ENCODE data around the gene CHID1. TPM values are rescaled to one million over a fixed set of nuclear protein-coding genes. Genes with fewer than 3 reads are reported as not detected.

CHID1 gene
- total and polyA plus RNA-seq, 9 of the 15 experiments (the other 6 are each of a cell fraction or from before 2014, with no cell fraction given), result 15.1 to 108 (median 39.8) TPM

GRCh38 chr11:875769-876301, 34.8 kb downstream of the CHID1 start (continued):
- TF ChIP-seq RERE (CRISPR knock-in tag; IDR thresholded peaks at IDR 0.05; ENCODE audit: borderline replicate concordance) (no peak), ZNF384 (IDR thresholded peaks at IDR 0.05; ENCODE audit: low read depth, low read length) (no peak), TOE1 (IDR thresholded peaks at IDR 0.05; ENCODE audit: borderline replicate concordance) (peak; percentile 72), TOE1 (CRISPR knock-in tag; IDR thresholded peaks at IDR 0.05; ENCODE audit: borderline replicate concordance, low read depth) (no peak), GTF2F1 (IDR thresholded peaks at IDR 0.05; ENCODE audit: low read depth, low read length) (no peak), XRCC5 (IDR thresholded peaks at IDR 0.05; ENCODE audit: low read depth, low read length) (0 out of 2 replicates have a peak, but pooled peaks have one; percentile 18), KAT7 (CRISPR knock-in tag; IDR thresholded peaks at IDR 0.05; ENCODE audit: borderline replicate concordance) (0 out of 2 replicates have a peak, but pooled peaks have one; percentile 42), MEF2D (tag; conservative IDR thresholded peaks at IDR 0.05; ENCODE audit: low read depth) (no peak), KDM2B (CRISPR knock-in tag; IDR thresholded peaks at IDR 0.05) (no peak), NRF1 (conservative IDR thresholded peaks at IDR 0.05 in 1 of 2, IDR thresholded peaks at IDR 0.05 in 1 of 2) (0 out of 4 replicates have a peak, but pooled peaks of 1 of the 2 experiments have one; percentile 19), SMAD1 (IDR thresholded peaks at IDR 0.05; ENCODE audit: low read depth, low read length, partially characterized antibody) (peak; percentile 52), ZFP91 (CRISPR knock-in tag; IDR thresholded peaks at IDR 0.05) (no peak), MITF (IDR thresholded peaks at IDR 0.05) (0 out of 2 replicates have a peak, but pooled peaks have one; percentile 12), CBFA2T2 (conservative IDR thresholded peaks at IDR 0.05) (peak; percentile 97), USF1 (CRISPR knock-in tag; IDR thresholded peaks at IDR 0.05) (peak; percentile 72), CXXC5 (CRISPR knock-in tag; IDR thresholded peaks at IDR 0.05) (peak; percentile 86)
